Right hindlimb (tissue), 1 donor: ENCODE data around the gene RIC1.
A peak's percentile ranks its signal among the peaks of the same experiment; 100 is the strongest.
"Not testable (repeated sequence)": the region's sequence is repeated elsewhere in the genome, so short reads cannot be mapped to it uniquely, and the experiment has no call there.

ENCODE experiments used
- DNase-seq: peaks from one replicate; pipeline ENCODE4 v3.0.0-alpha.2; 2018

Gene RIC1

DNA sequence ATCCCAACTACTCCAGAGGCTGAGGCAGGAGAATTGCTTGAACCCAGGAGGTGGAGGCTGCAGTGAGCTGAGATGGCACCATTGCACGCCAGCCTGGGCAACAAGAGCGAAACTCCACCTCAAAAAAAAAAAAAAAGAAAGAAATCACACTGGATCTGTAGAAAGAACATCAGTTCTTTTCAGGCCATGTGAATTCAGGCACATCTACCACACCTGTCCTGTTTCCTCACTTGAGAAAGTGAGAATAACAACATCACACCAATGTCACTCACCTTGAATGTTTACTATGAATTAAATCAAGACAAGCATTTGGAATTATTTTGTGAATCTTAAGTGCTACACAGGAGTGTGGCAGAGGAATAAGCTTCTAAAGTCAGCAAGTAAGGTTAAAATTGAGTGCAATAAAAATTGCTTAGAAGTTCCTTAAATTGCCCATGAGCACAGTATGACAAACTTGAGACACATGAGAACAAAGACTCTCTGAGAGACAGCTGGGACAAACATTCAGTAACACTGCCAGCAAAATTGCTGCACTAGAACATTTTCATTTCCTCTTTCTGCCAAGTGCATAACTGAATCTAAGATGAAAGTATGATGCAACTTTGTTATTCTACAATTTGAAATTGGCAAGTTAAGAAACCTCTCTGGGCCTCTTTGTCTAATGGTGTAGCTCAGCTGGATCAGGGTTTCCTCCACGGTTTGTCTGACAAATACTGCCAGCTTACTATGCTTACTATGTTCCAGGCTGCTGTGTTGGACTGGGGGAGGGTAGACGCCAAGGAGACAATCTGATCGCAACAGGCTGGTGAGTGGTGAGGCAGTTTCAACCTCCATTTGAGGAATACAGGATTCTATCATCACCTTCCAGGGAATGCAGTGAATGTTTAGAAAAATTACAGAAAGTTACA lies 1.9 kb upstream of the RIC1 start:
- DNase-seq = peak; percentile 46

DNA sequence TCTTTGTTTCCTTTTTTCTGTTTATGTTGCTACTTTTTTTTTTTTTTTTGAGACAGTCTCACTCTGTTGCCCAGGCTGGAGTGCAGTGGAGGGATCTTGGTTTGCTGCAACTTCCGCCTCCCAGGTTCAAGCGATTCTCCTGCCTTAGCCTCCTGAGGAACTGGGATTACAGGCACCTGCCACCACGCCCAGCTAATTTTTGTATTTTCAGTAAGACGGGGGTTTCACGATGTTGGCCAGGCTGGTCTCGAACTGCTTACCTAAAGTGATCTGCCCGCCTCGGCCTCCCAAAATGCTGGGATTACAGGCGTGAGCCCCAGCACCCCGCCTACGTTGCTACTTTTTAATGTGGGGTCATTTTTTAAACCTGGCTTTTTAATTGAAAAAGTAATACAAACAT lies 1.2 kb upstream of the RIC1 start:
- not testable (repeated sequence) for DNase-seq

DNA sequence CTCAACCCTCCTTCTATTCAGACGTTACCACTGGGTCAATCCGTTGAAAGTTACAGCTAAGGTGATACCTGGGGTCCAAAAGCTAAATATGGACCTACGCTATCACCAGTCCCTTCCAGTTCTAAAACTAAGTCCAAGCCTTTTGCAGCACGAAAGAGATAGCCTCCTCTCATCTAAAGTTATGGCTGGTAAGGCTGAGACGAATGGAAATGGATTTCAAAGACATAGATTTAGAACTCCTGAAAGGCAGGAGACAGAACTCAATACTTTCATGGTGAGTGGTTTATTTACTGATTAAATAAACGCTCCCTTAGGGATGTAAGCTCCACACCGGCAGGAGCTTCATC lies 751 bp upstream of the RIC1 start:
- DNase-seq = no peak

DNA sequence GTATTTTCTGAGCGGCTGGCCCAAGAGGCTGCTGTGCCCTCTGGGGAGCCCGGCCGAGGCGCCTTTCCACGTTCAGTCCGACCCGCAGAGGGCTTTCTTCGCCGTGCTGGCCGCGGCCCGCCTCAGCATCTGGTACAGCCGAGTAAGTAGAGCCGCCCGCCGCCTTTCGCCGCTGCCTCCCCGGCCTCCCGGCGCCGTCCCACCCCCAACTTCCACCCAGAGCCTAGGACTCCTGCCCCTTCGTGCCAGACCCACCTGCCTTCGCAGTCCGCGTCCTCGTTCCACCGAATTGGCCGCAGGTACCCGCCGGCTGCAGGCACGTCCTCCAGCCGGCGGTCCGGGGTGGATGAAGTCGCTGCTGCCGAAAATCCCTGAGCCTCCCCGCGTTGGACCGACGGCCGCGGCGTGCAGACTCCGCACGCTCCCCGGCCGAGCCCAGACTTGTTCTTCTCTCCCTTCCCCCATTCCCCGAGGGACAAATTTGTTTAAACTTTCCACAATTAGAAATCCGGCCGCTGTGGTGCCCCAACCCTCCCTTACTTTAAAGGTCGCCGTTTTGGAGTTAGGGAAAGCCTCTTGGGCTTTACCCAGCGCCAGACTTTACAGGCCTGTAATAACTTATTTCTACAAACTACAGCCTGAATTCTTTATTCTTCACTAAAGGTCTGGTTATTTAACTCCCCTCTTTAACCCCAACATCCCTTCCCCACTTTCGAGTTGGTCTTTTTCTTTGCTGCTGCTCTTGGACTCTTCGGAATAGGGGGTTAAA lies 589 bp downstream of the RIC1 start:
- DNase-seq = no peak

DNA sequence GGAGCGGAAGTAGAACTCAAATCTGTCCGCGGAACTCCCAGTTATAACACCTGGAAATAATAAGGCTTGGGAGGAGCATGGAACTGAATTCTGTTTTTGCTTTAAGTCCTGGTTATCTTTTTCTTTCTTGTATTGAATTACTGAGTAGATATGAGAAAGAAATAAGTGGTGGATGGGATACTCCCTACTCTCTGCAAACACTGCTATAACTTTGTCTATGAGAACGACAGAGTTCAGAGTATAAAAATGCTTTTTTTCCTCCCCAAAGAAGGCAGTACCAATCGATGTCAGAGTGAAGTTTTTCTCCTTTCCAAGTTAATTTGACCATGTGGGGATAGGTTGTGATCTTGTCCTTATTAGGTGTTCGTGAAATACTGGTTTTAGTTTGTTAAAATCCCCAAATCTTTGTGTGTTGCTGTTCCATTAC lies 1.2 kb downstream of the RIC1 start:
- DNase-seq = no peak

DNA sequence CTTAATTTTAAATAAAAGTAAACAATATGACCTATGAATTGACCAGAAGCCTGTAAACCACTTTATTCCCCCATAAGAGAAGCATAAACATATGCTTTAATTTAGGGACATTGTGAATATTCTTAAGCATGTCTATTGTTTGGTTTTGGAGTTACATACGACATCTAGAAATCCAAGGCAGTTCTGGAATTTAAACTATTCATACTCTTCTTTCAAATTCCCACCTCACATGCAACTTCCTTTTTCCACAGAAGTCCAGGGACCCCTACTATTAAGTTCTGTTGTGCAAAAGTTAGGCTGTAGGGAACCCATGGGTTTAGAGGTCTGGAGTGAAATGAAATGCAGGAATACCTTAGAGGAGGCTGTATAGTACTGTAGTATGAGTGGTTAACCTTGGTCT lies 2.1 kb downstream of the RIC1 start:
- no peak for DNase-seq

DNA sequence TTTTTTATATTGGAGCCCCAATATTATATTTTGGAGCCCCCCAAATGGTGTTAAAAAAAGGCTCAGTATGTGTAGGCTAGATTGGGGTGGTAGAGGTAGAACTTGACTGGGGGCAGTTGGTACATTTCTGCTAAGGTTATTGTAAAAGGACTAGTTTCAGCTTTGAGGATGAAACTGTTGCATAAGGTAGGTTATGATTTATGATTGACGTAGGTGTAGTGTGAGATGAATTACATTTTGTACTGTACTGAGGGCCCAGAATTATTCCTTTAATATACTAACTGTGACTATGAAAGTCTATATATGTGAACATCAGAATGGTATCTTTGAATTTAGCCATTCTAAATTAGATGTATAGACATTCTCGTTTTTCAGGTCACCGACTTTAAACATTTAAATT lies 3.6 kb downstream of the RIC1 start:
- no peak for DNase-seq

DNA sequence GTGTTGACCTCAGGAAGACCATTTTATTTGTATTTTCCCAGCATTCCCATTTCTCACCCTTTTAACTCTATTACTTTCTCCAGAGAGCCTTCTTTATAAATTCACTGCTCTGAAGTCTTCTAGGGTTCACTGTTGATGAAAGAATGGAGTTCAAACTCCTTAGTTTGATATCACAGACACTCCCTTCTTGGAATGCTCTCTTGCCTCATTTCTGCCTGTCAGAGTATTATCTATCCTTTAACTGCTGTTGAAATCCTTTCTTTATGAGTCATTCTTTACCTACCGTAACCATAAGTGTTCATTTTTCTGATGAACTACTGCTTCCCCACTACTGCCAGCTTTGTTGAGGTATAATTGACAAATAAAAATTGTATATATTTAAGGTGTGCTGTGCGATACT lies 4.3 kb downstream of the RIC1 start:
- no peak for DNase-seq

DNA sequence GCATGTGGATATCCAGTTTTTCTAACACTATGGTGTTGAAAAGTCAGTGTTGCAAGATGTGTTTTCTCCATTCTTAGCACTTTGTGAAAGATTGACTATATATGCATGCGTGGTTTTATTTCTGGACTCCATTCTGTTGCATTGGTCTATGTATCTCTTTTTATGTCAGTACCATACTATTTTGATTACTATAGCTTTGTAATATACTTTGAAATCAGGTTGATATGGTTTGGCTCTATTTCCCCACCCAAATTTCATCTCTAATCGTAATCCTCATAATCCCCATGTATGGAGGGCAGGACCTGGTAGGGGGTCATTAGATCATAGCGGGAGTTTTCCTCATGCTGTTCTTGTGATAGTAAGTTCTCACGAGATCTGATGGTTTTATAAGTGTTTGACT lies 6.5 kb downstream of the RIC1 start:
- no peak for DNase-seq

DNA sequence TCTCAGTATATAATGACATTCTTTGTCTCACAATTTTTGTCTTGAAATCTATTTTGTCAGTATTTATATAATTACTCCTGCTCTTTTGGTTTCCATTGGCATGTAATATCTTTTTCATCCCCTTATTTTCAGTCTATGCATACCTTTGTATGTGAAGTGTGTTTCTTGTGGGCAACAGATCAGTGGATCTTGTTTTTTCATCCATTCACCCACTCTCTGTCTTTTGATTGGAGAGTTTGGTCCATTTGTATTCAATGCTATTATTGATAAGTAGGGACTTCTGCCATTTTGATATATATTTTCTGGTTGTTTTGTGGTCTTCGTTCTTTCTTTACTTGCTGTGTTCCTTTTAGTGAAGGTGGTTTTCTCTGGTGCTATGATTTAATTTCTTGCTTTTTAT lies 10.9 kb downstream of the RIC1 start:
- no peak for DNase-seq

DNA sequence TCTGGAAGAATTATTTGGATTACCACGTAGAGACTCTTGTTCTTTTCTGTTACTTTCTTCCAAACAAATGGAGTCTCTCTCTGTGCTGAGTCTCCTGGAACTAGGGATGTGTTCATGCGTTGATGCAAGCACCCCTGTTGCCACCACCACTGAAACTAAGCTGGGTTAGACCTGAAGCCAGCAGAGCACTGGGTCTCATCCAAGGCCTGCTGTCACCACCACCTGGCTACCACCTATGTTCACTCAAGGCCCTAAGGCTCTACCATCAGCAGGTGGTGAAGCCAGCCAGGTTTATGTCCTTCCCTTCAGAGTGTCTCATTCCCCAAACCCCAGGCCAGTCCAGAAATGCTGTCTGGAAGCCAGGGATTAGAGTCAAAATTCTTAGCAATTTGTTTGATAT lies 13.3 kb downstream of the RIC1 start:
- DNase-seq = no peak

DNA sequence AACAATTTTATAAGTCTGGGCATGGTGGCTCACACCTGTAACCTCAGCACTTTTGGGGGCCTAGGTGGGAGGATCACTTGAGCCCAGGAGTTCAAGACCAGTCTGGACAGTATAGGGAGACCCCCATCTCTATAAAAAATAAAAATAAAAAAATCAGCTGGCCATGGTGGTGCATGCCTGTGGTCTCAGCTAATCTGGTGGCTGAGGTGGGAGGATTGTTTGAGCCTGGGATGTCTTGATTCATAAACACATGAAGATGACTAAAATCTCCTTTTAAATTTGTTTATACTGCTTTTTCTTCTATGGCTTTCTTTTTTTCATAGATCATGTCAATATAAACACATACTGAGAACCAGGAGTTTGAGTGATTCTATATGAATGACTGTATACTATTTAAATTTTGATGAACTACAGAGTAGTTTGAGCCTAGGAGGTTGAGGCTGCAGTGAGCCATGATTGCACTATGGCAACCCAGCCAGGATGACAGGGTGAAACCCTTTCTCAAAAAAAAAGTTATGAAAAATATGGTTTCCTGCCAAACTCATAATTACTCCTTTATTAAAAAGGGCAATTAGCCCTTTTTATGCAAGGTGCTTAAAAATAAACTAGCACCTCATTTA lies 14.2 kb downstream of the RIC1 start:
- no peak for DNase-seq

DNA sequence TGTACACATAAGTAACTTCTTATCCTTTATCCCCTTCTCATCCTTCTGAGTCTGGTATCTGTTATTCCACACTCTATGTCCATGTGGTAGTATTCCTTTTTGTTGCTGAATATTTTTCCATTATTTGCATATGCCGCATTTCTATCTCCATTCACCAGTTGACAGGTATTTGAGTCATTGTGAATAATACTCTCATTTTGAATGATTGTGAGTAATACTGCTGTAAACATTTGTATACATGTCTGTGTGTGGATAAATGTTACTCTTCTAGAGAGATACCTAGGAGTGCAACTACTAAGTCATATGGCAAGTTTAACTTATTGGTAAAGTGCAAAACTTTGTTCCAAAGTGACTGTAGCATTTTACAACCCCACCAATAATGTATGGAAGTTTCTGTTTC lies 15.6 kb downstream of the RIC1 start:
- no peak for DNase-seq

DNA sequence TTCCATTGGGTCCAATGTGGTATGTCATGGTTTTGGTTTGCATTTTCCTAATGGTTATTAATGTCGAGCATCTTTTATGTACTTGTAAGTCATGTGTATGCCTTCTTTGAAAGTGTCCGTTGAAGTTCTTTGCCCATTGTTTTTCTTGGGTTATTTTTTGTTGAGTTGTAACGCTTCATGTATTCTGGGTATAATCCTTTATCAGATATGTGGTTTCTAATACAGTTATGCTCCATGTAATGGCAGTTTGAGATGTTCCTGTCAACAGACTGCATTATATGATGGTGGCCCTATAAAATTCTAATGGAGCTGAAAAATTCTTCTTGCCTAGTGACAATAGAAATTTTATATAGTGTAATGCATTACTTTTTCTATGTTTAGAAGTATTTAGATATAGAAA lies 17.2 kb downstream of the RIC1 start:
- no peak for DNase-seq

DNA sequence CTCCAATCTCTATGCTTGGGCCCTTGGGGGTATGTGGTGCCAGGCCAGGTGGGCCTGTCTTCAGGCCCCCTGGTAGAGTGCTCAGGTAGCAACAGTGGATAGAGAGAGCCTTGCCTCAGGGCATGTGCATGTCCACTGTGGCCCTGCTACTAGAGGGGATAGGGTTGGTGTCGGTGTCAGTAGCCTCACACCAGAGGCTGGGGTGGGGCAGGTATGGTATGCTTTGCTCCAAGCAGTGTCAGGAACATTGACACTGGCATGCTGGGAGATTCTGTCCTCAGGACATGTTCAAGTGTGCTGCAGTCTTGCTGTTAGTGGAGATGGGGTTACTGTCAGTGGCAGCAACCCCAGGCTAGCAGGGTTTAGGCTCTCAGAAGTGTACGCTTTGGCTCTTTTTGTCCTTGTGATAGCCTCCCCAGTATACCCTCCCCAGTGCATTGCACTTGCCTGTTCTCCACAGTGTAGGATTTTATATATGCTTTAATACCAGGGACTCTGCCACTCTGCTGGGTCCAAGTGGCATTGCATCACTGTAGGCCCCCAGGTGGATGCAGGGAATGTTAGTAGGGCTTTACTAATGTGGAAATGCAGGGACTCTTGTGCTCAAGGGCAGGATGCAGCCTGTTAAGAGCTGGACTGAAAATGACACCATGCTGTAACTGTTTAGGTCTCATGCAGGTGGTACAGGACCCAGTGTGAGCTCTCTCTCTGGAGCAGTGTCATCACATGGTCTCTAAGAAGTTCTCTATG lies 21.6 kb downstream of the RIC1 start:
- no peak for DNase-seq

DNA sequence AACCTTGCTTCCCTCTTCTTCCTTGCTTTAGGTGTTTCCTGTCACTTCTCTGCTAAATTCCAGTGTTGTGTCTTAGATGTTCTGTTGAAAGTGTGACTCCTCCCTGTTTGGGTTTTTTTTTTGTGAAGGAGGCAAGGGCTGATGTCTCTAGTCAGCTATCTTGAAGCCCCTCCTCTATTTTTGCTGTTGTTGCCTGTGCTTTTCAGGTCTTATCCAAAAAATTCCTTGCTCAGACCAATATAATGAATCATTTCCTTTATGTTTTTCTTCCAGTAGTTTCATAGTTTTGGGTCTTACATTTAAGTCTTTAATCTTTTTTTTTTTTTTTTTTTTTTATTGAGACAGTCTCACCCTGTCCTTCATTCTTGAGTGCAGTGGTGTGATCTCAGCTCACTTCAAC lies 22.3 kb downstream of the RIC1 start:
- no peak for DNase-seq

DNA sequence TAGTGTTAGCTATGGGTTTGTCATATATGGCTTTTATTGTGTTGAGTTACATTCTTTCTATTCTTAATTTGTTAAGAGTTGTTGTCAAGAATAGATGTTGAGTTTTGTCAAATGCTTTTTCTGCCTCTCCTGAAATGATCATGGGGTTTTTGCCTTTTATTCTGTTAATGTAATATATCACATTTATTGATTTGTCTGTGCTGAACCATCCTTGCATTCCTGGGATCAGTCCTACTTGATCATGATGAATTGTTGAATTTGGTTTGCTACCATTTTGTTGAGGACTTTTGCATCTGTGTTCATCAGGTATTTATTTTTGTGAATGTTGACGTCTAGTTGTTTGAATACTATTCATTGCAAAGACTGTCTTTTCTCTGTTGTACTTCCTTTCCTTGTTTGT lies 23.9 kb downstream of the RIC1 start:
- DNase-seq = no peak

DNA sequence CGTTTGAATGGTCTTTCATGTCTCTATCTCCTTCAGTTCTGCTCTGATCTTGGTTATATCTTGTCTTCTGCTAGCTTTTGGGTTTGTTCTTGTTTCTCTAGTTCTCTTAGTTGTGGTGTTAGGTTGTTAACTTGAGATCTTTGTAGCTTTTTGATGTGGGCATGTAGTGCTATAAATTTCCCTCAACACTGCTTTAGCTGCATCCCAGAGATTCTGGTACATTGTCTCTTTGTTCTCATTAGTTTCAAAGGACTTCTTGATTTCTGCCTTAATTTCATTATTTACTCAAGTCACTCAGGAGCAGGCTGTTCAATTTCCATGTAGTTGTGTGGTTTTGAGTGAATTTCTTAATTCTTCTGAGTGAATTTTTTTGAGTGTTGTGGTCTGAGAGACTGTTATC lies 33.9 kb downstream of the RIC1 start:
- DNase-seq = not testable (repeated sequence)

DNA sequence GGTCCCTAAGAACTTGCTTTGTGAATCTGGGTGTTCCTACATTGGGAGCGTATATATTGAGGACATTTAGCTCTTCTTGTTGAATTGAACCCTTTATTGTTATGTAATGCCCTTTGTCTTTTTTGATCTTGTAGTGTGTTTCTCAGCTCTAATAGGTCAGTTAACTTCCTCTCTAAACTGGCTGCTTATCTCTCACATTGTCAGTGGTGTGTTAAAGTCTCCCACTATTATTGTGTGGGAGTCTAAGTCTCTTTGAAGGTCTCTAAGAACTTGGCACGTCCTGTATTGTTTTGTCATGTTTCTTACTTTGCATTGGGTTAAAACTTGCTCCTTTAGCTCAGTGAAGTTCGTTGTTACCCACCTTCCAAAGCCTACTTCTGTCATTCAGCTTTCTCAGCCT lies 36.2 kb downstream of the RIC1 start:
- DNase-seq = no peak

DNA sequence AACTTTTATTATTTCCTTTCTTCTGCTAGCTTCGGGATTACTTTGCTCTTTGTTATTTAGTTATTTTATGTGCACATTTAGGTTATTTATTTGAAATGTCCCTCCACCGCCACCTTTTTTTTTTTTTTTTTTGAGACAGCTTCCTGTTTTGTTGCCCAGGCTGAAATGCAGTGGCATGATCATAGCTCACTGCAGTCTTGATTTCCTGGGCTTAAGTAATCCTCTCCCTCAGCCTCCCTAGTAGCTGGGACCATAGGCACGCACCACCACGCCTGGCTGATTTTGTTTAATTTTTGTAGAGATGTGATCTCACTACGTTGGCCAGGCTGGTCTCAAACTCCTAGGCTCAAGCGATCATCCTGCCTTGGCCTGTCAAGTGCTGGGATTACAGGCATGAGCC lies 38.5 kb downstream of the RIC1 start:
- DNase-seq = no peak

DNA sequence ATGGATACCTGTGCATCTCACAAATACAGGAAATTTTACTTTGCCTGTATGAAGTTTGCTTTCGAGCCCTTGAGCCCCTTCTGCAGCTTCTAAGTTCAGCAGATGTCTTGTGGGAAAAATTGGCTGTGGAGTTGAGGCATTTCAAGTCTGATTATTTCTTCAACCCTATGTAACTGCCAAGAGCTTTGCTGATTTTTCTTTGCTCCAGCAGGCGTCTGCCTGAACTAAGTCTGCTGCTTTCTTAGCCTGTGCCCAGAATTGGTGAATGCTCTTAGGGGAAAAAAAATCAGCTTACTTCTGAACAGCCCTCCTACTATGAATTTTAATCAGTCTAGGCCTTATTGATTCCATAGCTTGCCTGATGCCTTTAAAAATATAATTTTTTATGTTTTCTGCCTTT lies 41.2 kb downstream of the RIC1 start:
- no peak for DNase-seq

DNA sequence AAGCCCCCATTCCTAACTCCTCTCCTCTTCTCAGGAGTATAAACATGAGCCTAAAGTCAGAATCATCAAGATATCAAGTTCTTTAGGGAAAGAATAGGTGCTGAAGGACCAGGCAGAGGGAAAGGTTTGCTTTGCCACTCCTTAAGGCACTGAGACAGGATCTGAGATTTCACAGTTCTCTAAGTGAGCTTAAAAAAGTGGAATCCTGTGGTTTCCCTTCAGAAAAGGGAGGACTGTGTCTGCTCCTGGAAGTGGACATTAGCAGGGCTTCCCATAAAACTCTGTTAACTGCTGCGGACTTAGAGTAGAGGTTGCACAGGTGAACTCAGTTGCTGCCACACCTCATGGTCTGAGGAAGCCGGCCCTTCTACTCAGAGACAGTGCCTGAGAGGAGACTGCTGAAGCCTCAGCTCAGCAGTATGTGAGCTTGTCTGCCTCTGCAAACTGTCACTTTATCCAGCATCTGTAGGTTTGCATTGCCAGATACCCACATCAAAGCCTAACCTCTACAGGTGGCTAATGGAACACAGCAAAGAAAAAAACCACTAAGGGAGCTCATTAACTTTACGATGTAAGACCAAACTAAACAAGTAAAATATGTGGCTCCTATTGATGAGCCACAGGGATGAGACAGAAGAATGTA lies 42.9 kb downstream of the RIC1 start:
- no peak for DNase-seq

DNA sequence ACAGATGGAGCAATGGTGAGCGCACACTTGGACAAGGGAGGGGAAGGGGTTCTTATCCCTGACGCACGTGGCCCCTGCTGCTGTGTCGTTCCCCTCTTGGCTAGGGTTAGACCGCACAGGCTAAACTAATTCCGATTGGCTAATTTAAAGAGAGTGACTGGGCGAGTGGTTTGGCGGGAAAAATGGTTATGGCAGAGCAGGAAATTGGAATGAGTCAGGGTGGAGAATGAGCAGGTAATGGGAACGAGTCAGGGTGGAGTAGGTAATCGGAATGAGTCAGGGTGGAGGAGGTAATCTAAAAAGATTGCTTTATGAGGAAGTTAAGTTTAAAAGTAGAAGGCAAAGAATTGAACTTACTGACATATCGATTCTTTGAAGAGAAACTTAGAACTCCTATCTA lies 46.1 kb downstream of the RIC1 start:
- DNase-seq = not testable (repeated sequence)
